ENCODE data around the gene GLI2. TPM values are rescaled to one million over a fixed set of nuclear protein-coding genes. Genes with fewer than 3 reads are reported as not detected.

GLI2 gene
- total and polyA plus RNA-seq, 5 experiments from 2014 or later: not detected

DNA sequence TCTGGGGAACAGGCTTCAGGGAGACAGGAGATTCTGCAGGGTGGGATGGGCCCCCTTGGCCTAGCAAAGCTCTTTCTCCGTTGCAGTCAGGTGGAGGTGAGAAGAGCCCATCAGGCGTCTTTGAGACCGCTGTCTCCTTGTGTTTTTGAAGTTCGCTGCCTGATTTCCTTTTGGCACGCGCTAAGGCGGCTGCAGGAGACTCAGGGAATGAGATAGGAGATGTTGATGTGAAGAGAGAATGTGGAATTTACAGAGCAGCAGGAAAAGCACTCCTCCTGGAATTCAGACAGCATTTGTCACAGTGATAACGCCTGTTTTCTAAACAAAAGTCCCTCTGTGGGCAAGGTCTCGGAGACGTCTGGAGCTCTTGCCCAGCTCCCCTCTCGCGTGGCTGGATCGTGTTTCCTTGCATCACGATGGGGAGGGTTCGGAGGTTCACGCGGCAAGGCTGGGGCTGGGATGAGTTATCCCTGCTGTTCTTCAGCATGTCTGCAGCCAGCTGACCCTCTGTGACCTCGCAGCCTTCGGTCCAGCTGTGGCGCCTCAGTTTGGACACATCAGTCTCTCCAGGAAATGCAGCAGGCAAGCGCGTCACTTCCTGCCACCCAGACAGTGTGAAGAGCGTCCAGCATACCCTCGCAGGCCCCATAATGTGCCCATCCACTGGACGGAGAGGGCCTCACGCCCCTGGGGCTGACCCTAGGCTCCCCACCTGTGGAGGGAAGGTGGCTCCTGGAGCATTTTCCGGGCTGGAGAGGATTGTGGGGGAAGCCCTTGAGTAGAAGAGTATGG lies 30.2 kb downstream of the GLI2 start:
- no peak overlapping the region for H3K27ac Mint-ChIP-seq
- H3K4me3 Mint-ChIP-seq: no peak overlapping the region
- H3K4me1 Mint-ChIP-seq: no peaks in the 10 kb centered on the region
- peak in 1 of 10 donors; percentile 11 for DNase-seq
- peaks cover 1 to 4% (median 2%) of the 10 kb centered on the region in 5 donors for H3K27me3 Mint-ChIP-seq
- no peaks in the 10 kb centered on the region for H3K9me3 Mint-ChIP-seq
- no peak for ATAC-seq
- no peaks in the 10 kb centered on the region for H3K36me3 Mint-ChIP-seq
- POLR2A ChIA-PET: no interaction called here

DNA sequence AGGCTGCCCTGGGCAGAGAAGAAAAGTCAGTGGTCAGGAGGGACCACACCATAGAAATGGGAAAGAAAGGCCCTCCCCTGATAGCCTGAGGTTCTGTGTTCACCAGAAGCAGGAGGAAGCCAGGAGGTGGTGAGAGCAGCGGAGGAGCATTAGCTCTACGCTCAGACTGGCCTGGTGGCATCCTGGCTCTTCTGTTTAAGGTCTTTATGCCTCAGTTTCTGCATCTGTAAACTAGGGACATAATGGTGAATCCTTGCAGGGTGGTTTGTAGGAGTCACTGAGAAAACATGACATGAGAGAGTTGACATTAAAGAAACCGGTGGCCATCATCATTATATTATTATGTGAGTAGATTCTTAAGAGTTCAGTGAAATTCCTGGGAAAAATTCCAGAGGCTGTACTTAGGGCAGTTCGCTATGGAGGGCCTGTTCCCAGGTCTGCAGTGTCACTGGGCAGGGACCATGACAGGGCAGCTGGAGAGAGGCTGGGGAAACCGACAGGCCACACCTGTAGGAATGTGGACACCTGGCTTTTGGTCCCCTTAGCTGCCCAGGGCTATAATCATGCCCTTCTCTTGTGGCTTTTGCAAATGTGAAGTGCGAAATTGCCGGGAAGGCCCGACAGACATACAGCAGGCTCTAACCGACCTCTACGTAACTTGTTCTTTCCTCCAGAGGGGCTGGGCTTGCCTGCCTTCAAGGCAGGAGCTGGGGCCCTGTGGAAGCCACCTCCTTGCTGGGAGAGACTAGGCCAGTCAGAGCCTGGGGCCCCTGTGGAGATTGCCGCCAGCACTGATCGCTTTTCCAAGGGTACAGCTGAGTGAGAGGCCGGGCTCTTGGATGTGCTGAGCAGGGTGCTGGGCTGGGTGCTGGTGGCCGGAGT lies 31.0 kb downstream of the GLI2 start:
- ATAC-seq: no peak
- Mint-ChIP-seq H3K27me3 (peaks cover 0 to 1% (median 0%) of the 10 kb centered on the region in 5 donors), H3K27ac (no peak overlapping the region), H3K9me3 (no peaks in the 10 kb centered on the region), H3K4me3 (no peak overlapping the region), H3K4me1 (no peaks in the 10 kb centered on the region), H3K36me3 (no peaks in the 10 kb centered on the region)
- DNase-seq: peak in 1 of 10 donors; percentile 49
- POLR2A ChIA-PET: no interaction called here

DNA sequence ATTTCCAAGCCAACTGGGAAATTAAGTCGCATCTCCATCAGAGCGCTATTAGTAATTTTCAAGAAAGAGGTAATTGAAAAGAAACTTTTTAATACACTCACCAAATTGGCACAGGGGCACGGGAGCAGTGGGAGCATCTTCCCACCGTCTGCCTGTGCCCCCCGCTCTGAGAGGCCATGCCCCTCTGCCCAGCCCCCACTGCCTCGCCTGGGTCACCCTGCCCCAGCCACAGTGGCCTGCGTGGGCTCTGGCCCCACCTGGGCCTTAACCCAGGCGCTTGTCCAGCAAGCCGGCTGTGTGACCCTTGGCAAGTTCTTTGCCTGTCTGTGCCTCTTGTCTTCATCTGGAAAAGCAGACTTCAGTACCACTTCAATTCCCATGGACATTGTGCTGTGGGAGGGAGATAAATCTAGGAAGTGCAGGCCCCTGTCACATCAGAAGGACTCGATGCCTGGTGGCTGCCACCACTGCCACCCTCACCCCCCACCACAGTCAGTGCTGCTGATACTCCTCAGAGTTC lies 31.9 kb downstream of the GLI2 start:
- peaks cover 0 to 1% (median 0%) of the 10 kb centered on the region in 5 donors for H3K27me3 Mint-ChIP-seq

DNA sequence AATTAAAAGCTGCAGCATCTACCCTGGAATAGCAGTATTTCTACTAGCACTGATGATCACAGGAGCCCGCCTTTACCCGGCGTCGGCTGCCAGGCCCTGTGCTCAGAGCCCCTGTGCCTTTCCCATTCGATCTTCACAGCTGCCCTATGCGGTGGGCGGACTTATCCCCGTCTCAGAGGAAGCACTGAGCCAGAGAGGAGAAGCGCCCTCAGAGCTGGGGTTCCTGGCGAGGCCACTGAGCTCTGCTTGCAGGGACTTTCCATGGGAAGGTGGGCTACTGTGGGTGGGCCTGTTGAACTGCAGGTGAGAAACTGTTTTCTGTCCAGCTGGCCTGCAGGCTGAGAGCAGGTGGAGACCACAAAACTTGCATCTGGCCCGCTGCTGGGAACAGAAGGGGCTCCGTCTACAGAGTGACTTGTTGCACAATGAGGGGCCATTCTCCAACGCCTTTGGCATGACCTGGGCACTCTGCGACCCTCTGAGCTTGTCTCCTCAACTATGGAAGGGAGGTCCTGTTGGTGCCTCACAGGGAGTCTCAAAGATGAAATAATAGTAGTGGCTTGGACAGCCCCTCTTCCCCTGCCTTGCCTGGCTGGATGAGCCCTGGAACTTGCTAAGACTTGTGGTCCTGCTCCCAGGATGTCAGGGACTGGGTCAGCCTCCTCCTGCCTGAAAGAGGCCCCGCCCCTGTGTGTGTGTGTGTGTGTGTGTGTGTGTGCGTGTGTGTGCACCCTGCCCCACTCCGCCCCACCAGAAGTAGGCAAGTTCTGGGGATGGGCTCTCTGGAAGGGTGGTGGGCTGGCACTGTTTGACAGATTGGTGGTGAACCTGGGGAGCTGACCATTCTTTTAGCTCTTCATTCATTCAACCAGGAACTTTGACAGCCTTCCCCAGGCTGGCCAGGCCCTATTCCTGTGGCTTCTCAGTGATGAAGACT lies 32.7 kb downstream of the GLI2 start:
- peaks cover 0 to 1% (median 0%) of the 10 kb centered on the region in 5 donors for H3K27me3 Mint-ChIP-seq

More for the DNA sequence above, 31.9 kb downstream of the GLI2 start:
- H3K4me1 Mint-ChIP-seq: no peaks in the 10 kb centered on the region
- H3K4me3 Mint-ChIP-seq: no peak overlapping the region
- H3K36me3 Mint-ChIP-seq: no peaks in the 10 kb centered on the region
- POLR2A ChIA-PET: no interaction called here
- no peaks in the 10 kb centered on the region for H3K9me3 Mint-ChIP-seq
- H3K27ac Mint-ChIP-seq: no peak overlapping the region
- DNase-seq (peak in 1 of 10 donors; percentile 22), ATAC-seq (no peak)

DNA sequence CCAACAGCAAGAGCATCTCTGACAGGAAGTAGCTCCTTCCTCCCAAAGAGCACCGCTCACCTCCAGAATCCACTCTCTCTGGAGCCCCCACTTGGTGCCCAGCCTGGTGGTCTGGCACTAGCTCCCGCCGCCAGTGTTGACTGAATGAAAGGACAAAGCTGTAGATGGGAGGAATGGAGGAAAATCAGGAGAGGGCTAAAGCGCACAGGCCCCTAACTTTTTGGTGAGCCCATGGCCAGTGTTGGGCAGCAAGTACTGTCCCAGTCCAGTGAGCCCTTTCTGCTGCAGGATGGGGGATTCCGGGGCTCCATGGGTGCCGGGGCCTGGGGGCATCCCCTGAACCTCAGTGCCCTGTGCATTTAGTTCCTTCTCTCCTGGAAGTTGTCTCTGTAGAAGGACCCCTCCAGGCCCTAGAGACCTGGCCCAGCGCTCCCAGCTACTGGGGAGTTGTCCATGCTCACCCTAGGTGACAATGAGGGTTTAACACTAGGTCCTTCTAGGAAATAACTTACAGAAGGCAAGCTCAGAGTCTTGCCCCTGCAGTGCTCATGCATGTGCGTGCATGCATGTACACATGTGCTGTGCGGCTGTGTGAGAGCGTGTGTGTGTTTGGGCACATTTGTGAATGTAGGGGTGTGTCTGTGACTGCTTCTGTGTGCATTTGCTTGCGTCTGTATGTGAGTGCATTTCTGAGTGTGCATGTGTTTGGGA lies 33.6 kb downstream of the GLI2 start:
- H3K27me3 Mint-ChIP-seq: peaks cover 0 to 1% (median 0%) of the 10 kb centered on the region in 5 donors
- no peak for ATAC-seq
- peak in 1 of 10 donors; percentile 31 for DNase-seq
- no peaks in the 10 kb centered on the region for H3K9me3 Mint-ChIP-seq
- H3K27ac Mint-ChIP-seq: no peak overlapping the region
- no peak overlapping the region for H3K4me3 Mint-ChIP-seq
- no peaks in the 10 kb centered on the region for H3K36me3 Mint-ChIP-seq
- H3K4me1 Mint-ChIP-seq: no peaks in the 10 kb centered on the region
- POLR2A ChIA-PET: no interaction called here

More for the DNA sequence above, 32.7 kb downstream of the GLI2 start:
- DNase-seq (peak in 1 of 10 donors; percentile 44), ATAC-seq (no peak)
- Mint-ChIP-seq H3K4me1 (no peaks in the 10 kb centered on the region), H3K9me3 (no peaks in the 10 kb centered on the region), H3K4me3 (no peak overlapping the region), H3K36me3 (no peaks in the 10 kb centered on the region), H3K27ac (peak overlapping the region in 1 of 10 donors; percentile 44)
- POLR2A ChIA-PET: no interaction called here

DNA sequence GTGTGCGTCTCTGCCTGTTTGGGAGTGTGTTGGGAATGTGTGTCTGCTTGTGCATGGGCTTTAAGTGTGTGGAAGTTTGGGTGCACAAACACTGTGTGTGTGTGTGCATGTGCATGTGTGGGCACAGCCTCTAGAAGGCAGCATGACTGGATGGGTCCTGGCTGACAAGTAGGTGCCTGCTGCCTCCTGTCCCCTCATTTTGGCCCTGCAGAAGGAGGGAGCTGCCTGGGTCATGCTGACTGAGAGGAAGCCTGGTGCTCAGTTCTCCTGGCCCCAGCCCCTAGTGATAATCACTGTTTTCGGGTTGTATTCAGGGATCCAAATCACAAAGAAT lies 34.1 kb downstream of the GLI2 start:
- POLR2A ChIA-PET: no interaction called here
- ATAC-seq: no peak
- peaks cover 0 to 1% (median 0%) of the 10 kb centered on the region in 5 donors for H3K27me3 Mint-ChIP-seq
- H3K9me3 Mint-ChIP-seq: no peaks in the 10 kb centered on the region
- no peak overlapping the region for H3K4me3 Mint-ChIP-seq
- no peak overlapping the region for H3K27ac Mint-ChIP-seq
- no peaks in the 10 kb centered on the region for H3K36me3 Mint-ChIP-seq
- DNase-seq: peak in 1 of 10 donors; percentile 57
- H3K4me1 Mint-ChIP-seq: no peaks in the 10 kb centered on the region

DNA sequence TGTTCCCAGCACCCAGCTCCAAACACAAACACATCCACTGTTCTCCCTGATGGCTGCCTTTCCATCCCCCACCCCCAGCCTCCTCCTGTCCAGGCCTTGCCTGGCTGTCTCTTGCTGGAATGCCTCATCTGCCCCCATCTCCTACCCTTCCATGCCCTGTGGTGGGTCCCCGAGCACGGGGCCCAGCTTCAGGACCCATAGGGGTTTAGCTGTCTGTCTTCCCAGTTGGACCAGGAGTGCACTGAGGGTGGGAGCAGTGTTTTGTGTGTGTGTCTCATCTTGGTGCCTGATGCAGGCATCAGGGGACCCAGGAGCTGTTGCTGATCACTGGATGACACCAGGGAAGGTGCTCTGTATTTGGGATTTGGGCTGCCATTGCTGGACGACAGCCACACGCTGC lies 34.5 kb downstream of the GLI2 start:
- ATAC-seq (no peak), DNase-seq (peak in 1 of 10 donors; percentile 31)
- peaks cover 0 to 1% (median 0%) of the 10 kb centered on the region in 5 donors for H3K27me3 Mint-ChIP-seq
- H3K36me3 Mint-ChIP-seq: no peaks in the 10 kb centered on the region
- H3K4me1 Mint-ChIP-seq: no peaks in the 10 kb centered on the region
- POLR2A ChIA-PET: no interaction called here
- no peak overlapping the region for H3K4me3 Mint-ChIP-seq
- no peaks in the 10 kb centered on the region for H3K9me3 Mint-ChIP-seq
- peak overlapping the region in 1 of 10 donors; percentile 59 for H3K27ac Mint-ChIP-seq

DNA sequence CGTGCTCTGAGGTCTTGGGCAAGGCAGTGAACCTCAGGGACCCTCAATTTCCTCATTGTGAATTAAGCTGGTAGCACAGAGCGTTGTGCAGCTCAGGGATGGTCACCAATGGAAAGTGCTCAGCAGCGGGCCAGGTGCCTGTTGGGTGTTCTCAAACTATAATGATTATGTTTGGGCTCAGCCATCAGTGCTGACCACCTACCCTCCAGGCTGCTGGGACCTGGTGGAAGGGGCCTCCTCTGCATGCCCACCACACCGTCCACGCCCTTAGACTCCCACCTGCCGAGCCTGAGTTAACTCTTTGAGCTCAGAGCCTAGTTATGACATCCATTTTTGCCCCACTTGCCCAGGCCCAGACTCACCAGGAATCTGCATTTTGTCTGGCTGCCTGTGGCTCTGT lies 35.0 kb downstream of the GLI2 start:
- POLR2A ChIA-PET: no interaction called here
- Mint-ChIP-seq H3K4me3 (no peak overlapping the region), H3K4me1 (no peaks in the 10 kb centered on the region), H3K27ac (no peak overlapping the region), H3K9me3 (no peaks in the 10 kb centered on the region), H3K27me3 (peaks cover 0 to under 1% (median 0%) of the 10 kb centered on the region in 5 donors), H3K36me3 (no peaks in the 10 kb centered on the region)
- DNase-seq (peak in 1 of 10 donors; percentile 44), ATAC-seq (no peak)

DNA sequence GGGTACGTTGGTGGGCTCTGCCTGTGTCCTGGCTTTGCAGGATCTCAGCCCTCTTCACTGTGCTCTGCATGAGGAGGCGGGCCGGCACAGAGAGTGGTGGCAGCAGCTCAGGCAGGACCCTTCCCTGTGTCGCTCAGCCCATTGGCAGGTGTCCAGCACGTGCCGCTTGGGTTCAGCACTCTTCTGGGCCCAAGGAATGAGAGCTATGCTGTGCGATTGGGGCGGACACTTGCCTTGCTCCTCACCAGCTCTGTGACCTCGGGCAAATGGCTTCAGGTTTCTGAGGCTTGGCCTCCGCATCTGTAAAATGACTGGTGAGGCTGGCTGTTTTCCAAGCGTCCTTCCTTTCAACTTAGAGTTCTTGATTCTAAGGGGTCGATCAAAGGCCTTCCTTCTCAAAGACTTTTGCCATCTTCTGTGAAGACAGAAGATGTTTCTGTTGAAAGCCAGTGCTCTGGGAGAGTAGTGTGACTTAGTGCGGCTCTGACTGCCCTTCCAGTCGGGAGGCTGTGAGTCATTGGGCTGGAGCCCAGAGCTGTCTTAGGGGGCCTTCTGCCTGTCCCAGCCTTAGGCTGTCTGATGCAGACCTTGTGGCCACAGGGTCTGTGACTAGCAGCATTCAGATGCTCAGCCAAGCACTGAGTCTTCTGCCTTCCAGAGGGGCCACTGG lies 35.6 kb downstream of the GLI2 start:
- H3K27me3 Mint-ChIP-seq: no peaks in the 10 kb centered on the region
- DNase-seq (peak in 1 of 10 donors; percentile 34), ATAC-seq (no peak)
- H3K36me3 Mint-ChIP-seq: no peaks in the 10 kb centered on the region
- POLR2A ChIA-PET: no interaction called here
- H3K27ac Mint-ChIP-seq: no peak overlapping the region
- no peaks in the 10 kb centered on the region for H3K9me3 Mint-ChIP-seq
- no peaks in the 10 kb centered on the region for H3K4me1 Mint-ChIP-seq
- H3K4me3 Mint-ChIP-seq: no peak overlapping the region

DNA sequence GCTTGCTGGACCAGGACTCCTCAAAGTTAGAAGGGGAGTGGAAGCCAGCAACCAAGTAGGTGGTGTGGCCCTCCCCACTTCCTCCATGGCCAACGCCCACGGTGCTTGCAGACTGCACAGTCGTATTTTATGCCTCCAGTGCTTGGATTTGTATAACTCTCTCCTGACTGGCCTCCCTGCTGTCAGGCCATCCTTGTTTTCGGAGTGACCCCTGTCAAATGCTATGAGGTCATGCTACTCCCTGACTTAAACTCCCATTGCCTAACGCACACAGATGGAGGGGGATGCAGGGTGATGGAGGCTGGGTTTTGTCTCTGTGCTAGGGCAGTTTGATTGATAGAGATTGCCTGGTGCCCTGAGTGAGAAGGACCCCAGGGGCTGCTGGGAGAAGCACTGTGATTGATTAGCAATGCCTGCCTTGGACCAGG lies 36.1 kb downstream of the GLI2 start:
- no peak overlapping the region for H3K4me3 Mint-ChIP-seq
- no peaks in the 10 kb centered on the region for H3K27me3 Mint-ChIP-seq
- H3K9me3 Mint-ChIP-seq: no peaks in the 10 kb centered on the region
- H3K36me3 Mint-ChIP-seq: no peaks in the 10 kb centered on the region
- ATAC-seq: no peak
- no peak overlapping the region for H3K27ac Mint-ChIP-seq
- H3K4me1 Mint-ChIP-seq: no peaks in the 10 kb centered on the region
- peak in 1 of 10 donors; percentile 45 for DNase-seq
- POLR2A ChIA-PET: no interaction called here

DNA sequence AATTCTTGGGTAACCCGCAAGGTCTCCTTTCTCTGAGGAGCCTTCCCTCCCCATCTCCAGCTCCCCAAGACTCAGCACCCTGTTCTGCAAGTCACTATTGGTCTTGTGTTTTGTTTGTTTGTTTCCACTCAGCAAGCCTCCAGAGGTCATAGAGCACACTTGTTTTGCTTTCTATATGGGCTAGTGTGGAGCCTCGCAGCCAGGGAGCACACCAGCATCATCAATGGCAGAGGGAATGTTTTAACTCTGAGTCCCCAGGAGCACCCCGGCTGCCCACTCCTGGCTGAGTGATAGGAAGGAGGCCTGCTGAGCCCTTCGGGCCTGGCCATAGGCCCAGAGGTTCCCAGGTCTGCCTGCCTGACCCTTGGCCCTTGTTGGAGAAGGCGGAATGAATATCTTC lies 36.6 kb downstream of the GLI2 start:
- no peak for ATAC-seq
- H3K27ac Mint-ChIP-seq: peak overlapping the region in 1 of 10 donors; percentile 22
- H3K27me3 Mint-ChIP-seq: no peaks in the 10 kb centered on the region
- H3K4me1 Mint-ChIP-seq: no peaks in the 10 kb centered on the region
- H3K9me3 Mint-ChIP-seq: no peaks in the 10 kb centered on the region
- no peaks in the 10 kb centered on the region for H3K36me3 Mint-ChIP-seq
- H3K4me3 Mint-ChIP-seq: no peak overlapping the region
- DNase-seq: peak in 1 of 10 donors; percentile 4
- POLR2A ChIA-PET: no interaction called here

All from naive thymus-derived CD8-positive, alpha-beta T cell (primary cell).